Peyer's patch (tissue), 4 donors: ENCODE measurements around the gene C10orf71. TPM values are rescaled to one million over a fixed set of nuclear protein-coding genes. Genes with fewer than 3 reads are reported as not detected.

Experiments used
- DNase-seq, 3 donors: peaks; one replicate each; pipeline ENCODE4 v3.0.0-alpha.2; 2017 to 2019
- H3K27ac ChIP-seq, 4 donors: fragments of 200-600 bp; sonication (generic); one replicate each; pipeline ENCODE4 v1.5.1; 2016 to 2019
- H3K27me3 ChIP-seq, 2 donors: fragments of 200-600 bp; sonication (generic); one replicate each; pipeline ENCODE4 v1.5.1; 2019
- H3K36me3 ChIP-seq, 3 donors: fragments of 200-600 bp; sonication (generic); one replicate each; pipeline ENCODE4 v1.5.1; 2016 to 2019
- H3K4me1 ChIP-seq, 4 donors: fragments of 200-600 bp; sonication (generic); one replicate each; pipeline ENCODE4 v1.5.1; 2016 to 2019
- H3K4me3 ChIP-seq, 4 donors: fragments of 200-600 bp; sonication (generic); 1 replicate in 3 of 4; 2 replicates in 1 of 4; pipeline ENCODE4 v1.5.1; 2016 to 2019; ENCODE audit warnings: mild to moderate bottlenecking in 1 of 4
- H3K9me3 ChIP-seq, 4 donors: fragments of 200-600 bp; sonication (generic); one replicate each; pipeline ENCODE4 v1.5.1; 2016 to 2019; ENCODE audit warnings: mild to moderate bottlenecking in 1 of 4
- CTCF ChIP-seq, 6 experiments: fragments of 450-650 bp in 4 of 6; fragments of 200-600 bp in 2 of 6; sonication (generic) in 1 of 6; IDR thresholded peaks; one replicate each; pipeline ENCODE4 v1.5.1; 2017 to 2019; ENCODE audit warnings: antibody characterized with exemption in 6 of 6, mild to moderate bottlenecking in 3 of 6, moderate library complexity in 1 of 6
- POLR2A ChIP-seq, 2 donors: fragments of 450-650 bp; IDR thresholded peaks; one replicate each; pipeline ENCODE4 v1.5.1; 2017; ENCODE audit warnings: antibody characterized with exemption in 2 of 2, mild to moderate bottlenecking in 2 of 2, moderate library complexity in 2 of 2
- total RNA-seq, 4 donors: library from RNA; depleted of rRNA; stranded (reverse); fragments of >200 nt; gene quantifications; one replicate each; pipeline ENCODE4 v1.1.0, GENCODE V29; 2016

The C10orf71 gene
- total RNA-seq, result not detected

- Histone ChIP-seq H3K36me3 (no peaks in the 10 kb centered on the region), H3K4me1 (peaks cover 0 to 6% (median 0%) of the 10 kb centered on the region in 4 donors), H3K27ac (peak within 1 kb of the TSS in 2 of 4 donors; percentile 32 to 75), H3K27me3 (no peaks in the 10 kb centered on the region), H3K4me3 (no peak within 1 kb of the TSS), H3K9me3 (no peaks in the 10 kb centered on the region)
- no peak for DNase-seq
- no peak for TF ChIP-seq POLR2A (IDR thresholded peaks at IDR 0.05)
- TF ChIP-seq CTCF (IDR thresholded peaks at IDR 0.05), result no peak
These were observed at the start of gene C10orf71 for GRCh38 chr10:49298983-49299815. C10orf71 (plus strand) TSS chr10:49299170; CDS start chr10:49322546, 23,376 bp downstream.

- Histone ChIP-seq H3K4me1 (peaks cover 0 to 13% (median 2%) of the 10 kb centered on the region in 4 donors), H3K27ac (no peak overlapping the region), H3K9me3 (no peaks in the 10 kb centered on the region), H3K4me3 (no peak overlapping the region), H3K36me3 (no peaks in the 10 kb centered on the region), H3K27me3 (no peaks in the 10 kb centered on the region)
- DNase-seq, result no peak
- no peak for TF ChIP-seq CTCF (IDR thresholded peaks at IDR 0.05)
- TF ChIP-seq POLR2A (IDR thresholded peaks at IDR 0.05), result no peak
These were observed 46.5 kb upstream of the C10orf71 start for GRCh38 chr10:49252313-49253034.

GRCh38 chr10:49253340-49253906 lies 45.5 kb upstream of the C10orf71 start:
- H3K9me3 ChIP-seq, result no peaks in the 10 kb centered on the region
- H3K36me3 ChIP-seq, result no peaks in the 10 kb centered on the region
- H3K4me3 ChIP-seq, result no peak overlapping the region
- peaks cover 0 to 13% (median 2%) of the 10 kb centered on the region in 4 donors for H3K4me1 ChIP-seq
- no peak for DNase-seq
- no peak overlapping the region for H3K27ac ChIP-seq
- TF ChIP-seq POLR2A (IDR thresholded peaks at IDR 0.05) (no peak), CTCF (IDR thresholded peaks at IDR 0.05) (no peak)
- H3K27me3 ChIP-seq, result no peaks in the 10 kb centered on the region

GRCh38 chr10:49254150-49254549 lies 44.8 kb upstream of the C10orf71 start:
- TF ChIP-seq CTCF (IDR thresholded peaks at IDR 0.05) (no peak), POLR2A (IDR thresholded peaks at IDR 0.05) (no peak)
- H3K27me3 ChIP-seq, result no peaks in the 10 kb centered on the region
- no peak for DNase-seq
- H3K27ac ChIP-seq, result no peak overlapping the region
- H3K36me3 ChIP-seq, result no peaks in the 10 kb centered on the region
- no peaks in the 10 kb centered on the region for H3K9me3 ChIP-seq
- no peak overlapping the region for H3K4me3 ChIP-seq
- peaks cover 0 to 13% (median 2%) of the 10 kb centered on the region in 4 donors for H3K4me1 ChIP-seq

GRCh38 chr10:49254556-49255318 lies 44.2 kb upstream of the C10orf71 start:
- no peak overlapping the region for H3K27ac ChIP-seq

More at GRCh38 chr10:49254556-49255318, 44.2 kb upstream of the C10orf71 start:
- Histone ChIP-seq H3K9me3 (no peaks in the 10 kb centered on the region), H3K27me3 (no peaks in the 10 kb centered on the region), H3K36me3 (no peaks in the 10 kb centered on the region), H3K4me3 (no peak overlapping the region), H3K4me1 (peaks cover 0 to 13% (median 2%) of the 10 kb centered on the region in 4 donors)
- DNase-seq, result peak in 1 of 3 donors; percentile 40
- TF ChIP-seq CTCF (IDR thresholded peaks at IDR 0.05) (no peak), POLR2A (IDR thresholded peaks at IDR 0.05) (no peak)
